Loucy (cell line): ENCODE data around the gene ZNF71.

Experiments used
- H2AFZ ChIP-seq: fragments of 200-600 bp; sonication (generic); 2 replicates; pipeline ENCODE4 v1.6.0; 2016; ENCODE audit warnings: antibody characterized with exemption, mild to moderate bottlenecking, low read length, moderate library complexity
- H3F3A ChIP-seq: fragments of 200-600 bp; 2 replicates; pipeline ENCODE4 v1.6.0; 2016; ENCODE audit warnings: antibody characterized with exemption, low read depth, mild to moderate bottlenecking
- H3K27me3 ChIP-seq: fragments of 200-600 bp; sonication (generic); 2 replicates; pipeline ENCODE4 v1.6.1; 2014; ENCODE audit warnings: low read length, mild to moderate bottlenecking; ENCODE audit not compliant: insufficient read depth, poor library complexity, severe bottlenecking
- H3K36me3 ChIP-seq: fragments of 200-600 bp; sonication (generic); 2 replicates; pipeline ENCODE4 v1.6.1; 2016; ENCODE audit warnings: low read length; ENCODE audit not compliant: insufficient read depth
- H3K4me1 ChIP-seq: fragments of 200-600 bp; sonication (generic); 2 replicates; pipeline ENCODE4 v1.5.1; 2014; ENCODE audit warnings: low read length, mild to moderate bottlenecking; ENCODE audit not compliant: insufficient read depth, poor library complexity, severe bottlenecking
- H3K4me2 ChIP-seq: fragments of 200-600 bp; sonication (generic); 2 replicates; pipeline ENCODE4 v1.6.0; 2014; ENCODE audit warnings: antibody characterized with exemption, low read length, low read depth, mild to moderate bottlenecking; ENCODE audit not compliant: poor library complexity, severe bottlenecking
- H3K4me3 ChIP-seq: fragments of 200-600 bp; sonication (generic); 2 replicates; pipeline ENCODE4 v1.5.1; 2014; ENCODE audit warnings: low read length, mild to moderate bottlenecking, mixed read lengths; ENCODE audit not compliant: poor library complexity, severe bottlenecking
- H3K79me2 ChIP-seq: fragments of 200-600 bp; sonication (generic); 2 replicates; pipeline ENCODE4 v1.6.1; 2014; ENCODE audit warnings: low read length; ENCODE audit not compliant: insufficient read depth
- H3K9ac ChIP-seq: fragments of 200-600 bp; sonication (generic); 2 replicates; pipeline ENCODE4 v1.6.0; 2014; ENCODE audit warnings: mild to moderate bottlenecking, low read depth, low read length, moderate library complexity; ENCODE audit not compliant: poor library complexity, severe bottlenecking
- H3K9me2 ChIP-seq: fragments of 200-600 bp; sonication (generic); replicated peaks from 2 replicates; pipeline ENCODE4 v1.6.1; 2016; ENCODE audit warnings: low read depth, low read length, mixed read lengths
- H3K9me3 ChIP-seq: fragments of 200-600 bp; sonication (generic); 2 replicates; pipeline ENCODE4 v1.6.1; 2014; ENCODE audit warnings: mild to moderate bottlenecking, antibody characterized with exemption, low read length, low read depth; ENCODE audit not compliant: insufficient read depth
- H4K20me1 ChIP-seq: fragments of 200-600 bp; sonication (generic); 2 replicates; pipeline ENCODE4 v1.6.0; 2014; ENCODE audit warnings: antibody characterized with exemption, low read length, mild to moderate bottlenecking; ENCODE audit not compliant: insufficient read depth, poor library complexity, severe bottlenecking
- CTCF ChIP-seq: fragments of 200-600 bp; sonication (generic); conservative IDR thresholded peaks from 2 replicates; pipeline ENCODE4 v1.5.1; 2014; ENCODE audit warnings: mild to moderate bottlenecking, antibody characterized with exemption, low read length
- EZH2phosphoT487 ChIP-seq: fragments of 200-600 bp; IDR thresholded peaks from 2 replicates; pipeline ENCODE4 v1.6.1; 2018; ENCODE audit warnings: antibody characterized with exemption, mild to moderate bottlenecking, moderate library complexity, borderline replicate concordance

The ZNF71 gene

GRCh38 chr19:56622374-56622773 is 27.3 kb downstream of the ZNF71 start:
- no peaks in the 10 kb centered on the region for H3K9me2 ChIP-seq
- no peaks in the 10 kb centered on the region for H3K9me3 ChIP-seq
- no peaks in the 10 kb centered on the region for H3K27me3 ChIP-seq
- no peak overlapping the region for H3K4me2 ChIP-seq
- no peaks in the 10 kb centered on the region for H3F3A ChIP-seq
- H2AFZ ChIP-seq: no peak overlapping the region
- no peak overlapping the region for H3K4me3 ChIP-seq
- H3K79me2 ChIP-seq: no peaks in the 10 kb centered on the region; the same call in 1 of the 2 replicates
- no peak overlapping the region for H3K9ac ChIP-seq
- H4K20me1 ChIP-seq: peaks cover 5% of the 10 kb centered on the region
- TF ChIP-seq CTCF (no peak), EZH2phosphoT487 (no peak)
- no peaks in the 10 kb centered on the region for H3K4me1 ChIP-seq
- peaks cover 46% of the 10 kb centered on the region; the same call in 1 of the 2 replicates for H3K36me3 ChIP-seq

GRCh38 chr19:56623006-56623405 is 27.9 kb downstream of the ZNF71 start:
- no peak overlapping the region for H3K4me2 ChIP-seq
- H2AFZ ChIP-seq: no peak overlapping the region
- H3K27me3 ChIP-seq: no peaks in the 10 kb centered on the region
- H3K79me2 ChIP-seq: no peaks in the 10 kb centered on the region
- H3K9me3 ChIP-seq: no peaks in the 10 kb centered on the region
- H3K4me3 ChIP-seq: no peak overlapping the region
- peaks cover 43% of the 10 kb centered on the region; the same call in 1 of the 2 replicates for H3K36me3 ChIP-seq
- H3K4me1 ChIP-seq: no peaks in the 10 kb centered on the region
- H4K20me1 ChIP-seq: peaks cover 5% of the 10 kb centered on the region
- H3F3A ChIP-seq: no peaks in the 10 kb centered on the region
- TF ChIP-seq CTCF (no peak), EZH2phosphoT487 (no peak)
- no peak overlapping the region for H3K9ac ChIP-seq
- H3K9me2 ChIP-seq: no peaks in the 10 kb centered on the region

GRCh38 chr19:56625708-56626107 is 30.6 kb downstream of the ZNF71 start:
- Histone ChIP-seq H2AFZ (no peak overlapping the region), H3K79me2 (no peaks in the 10 kb centered on the region), H3K36me3 (peaks cover 40% of the 10 kb centered on the region; the same call in 1 of the 2 replicates), H4K20me1 (no peaks in the 10 kb centered on the region), H3K27me3 (no peaks in the 10 kb centered on the region), H3F3A (no peaks in the 10 kb centered on the region), H3K4me1 (no peaks in the 10 kb centered on the region), H3K4me3 (no peak overlapping the region), H3K9me2 (no peaks in the 10 kb centered on the region), H3K9me3 (0 out of 2 replicates have a peak, but pooled peaks cover 5% of the 10 kb centered on the region), H3K4me2 (no peak overlapping the region), H3K9ac (no peak overlapping the region)
- TF ChIP-seq EZH2phosphoT487: no peak

GRCh38 chr19:56633021-56633420 is 37.9 kb downstream of the ZNF71 start:
- H3K9ac ChIP-seq: no peak overlapping the region
- no peaks in the 10 kb centered on the region for H3F3A ChIP-seq
- H2AFZ ChIP-seq: no peak overlapping the region
- H4K20me1 ChIP-seq: no peaks in the 10 kb centered on the region
- TF ChIP-seq EZH2phosphoT487 (no peak), CTCF (no peak)
- no peak overlapping the region for H3K4me3 ChIP-seq
- H3K36me3 ChIP-seq: no peaks in the 10 kb centered on the region
- peaks cover 13% of the 10 kb centered on the region; the same call in 1 of the 2 replicates for H3K9me3 ChIP-seq
- H3K27me3 ChIP-seq: no peaks in the 10 kb centered on the region
- H3K4me1 ChIP-seq: no peaks in the 10 kb centered on the region
- no peaks in the 10 kb centered on the region for H3K9me2 ChIP-seq
- no peaks in the 10 kb centered on the region for H3K79me2 ChIP-seq
- no peak overlapping the region for H3K4me2 ChIP-seq
